SK-N-MC (cell line): ENCODE data around the gene ARHGAP22.

Experiments used
- DNase-seq: peaks from one replicate; pipeline ENCODE4 v3.0.0-alpha.2; 2011; ENCODE audit warnings: low read depth, low spot score
- H3K27ac ChIP-seq: fragments of 200-600 bp; sonication (generic); 2 replicates; pipeline ENCODE4 v1.5.1; 2016; ENCODE audit warnings: mixed run types
- H3K36me3 ChIP-seq: fragments of 200-600 bp; sonication (generic); 2 replicates; pipeline ENCODE4 v1.6.1; 2017; ENCODE audit warnings: antibody characterized with exemption, low read length, mixed read lengths; ENCODE audit not compliant: insufficient read depth
- H3K4me3 ChIP-seq: fragments of 200-600 bp; sonication (generic); 2 replicates; pipeline ENCODE4 v1.5.1; 2016
- H3K9ac ChIP-seq: fragments of 200-600 bp; sonication (generic); 2 replicates; pipeline ENCODE4 v1.8.0; 2017; ENCODE audit warnings: mixed run types, mixed read lengths; ENCODE audit not compliant: insufficient read length
- H3K9me3 ChIP-seq: fragments of 200-600 bp; sonication (generic); 2 replicates; pipeline ENCODE4 v1.6.1; 2017; ENCODE audit warnings: low read depth, mild to moderate bottlenecking, antibody characterized with exemption, low read length, moderate library complexity, mixed read lengths
- EZH2 ChIP-seq: fragments of 200-600 bp; sonication (generic); IDR thresholded peaks from one replicate; pipeline ENCODE4 v1.6.1; 2017; ENCODE audit warnings: antibody characterized with exemption
- FOXP2 ChIP-seq: optimal IDR thresholded peaks from 2 replicates; pipeline ENCODE3; 2011; ENCODE audit warnings: mild to moderate bottlenecking, moderate library complexity; ENCODE audit not compliant: insufficient read depth; ENCODE audit errors: extremely low read length, control extremely low read depth
- POLR2AphosphoS5 ChIP-seq: IDR thresholded peaks from 2 replicates; pipeline ENCODE4 v1.6.1; 2012; ENCODE audit warnings: mild to moderate bottlenecking, low read depth, low read length, borderline replicate concordance

The ARHGAP22 gene

DNA sequence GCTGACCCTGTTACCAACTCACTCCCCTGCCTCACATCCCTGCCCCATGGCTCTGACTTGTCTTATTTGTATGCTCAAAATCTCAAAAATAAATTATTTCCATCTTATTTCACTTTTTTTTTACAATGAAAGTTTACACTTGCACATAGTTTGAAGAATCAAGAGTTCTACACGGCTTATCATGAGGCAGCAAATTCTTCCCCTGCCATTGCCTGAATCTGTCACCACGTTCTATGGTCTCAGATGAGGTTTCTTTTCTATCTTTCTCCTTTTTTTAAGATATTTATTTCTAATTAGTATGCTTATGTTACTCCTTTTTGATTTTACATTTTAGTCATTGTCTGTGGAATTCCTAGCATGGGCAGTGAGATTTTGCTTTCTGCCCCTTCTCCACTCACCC lies 28.4 kb downstream of the ARHGAP22 start:
- Histone ChIP-seq H3K4me3 (no peak overlapping the region), H3K27ac (no peak overlapping the region), H3K36me3 (no peaks in the 10 kb centered on the region), H3K9ac (no peak overlapping the region), H3K9me3 (no peaks in the 10 kb centered on the region)
- DNase-seq: no peak
- TF ChIP-seq FOXP2 (no peak), EZH2 (no peak), POLR2AphosphoS5 (no peak)

DNA sequence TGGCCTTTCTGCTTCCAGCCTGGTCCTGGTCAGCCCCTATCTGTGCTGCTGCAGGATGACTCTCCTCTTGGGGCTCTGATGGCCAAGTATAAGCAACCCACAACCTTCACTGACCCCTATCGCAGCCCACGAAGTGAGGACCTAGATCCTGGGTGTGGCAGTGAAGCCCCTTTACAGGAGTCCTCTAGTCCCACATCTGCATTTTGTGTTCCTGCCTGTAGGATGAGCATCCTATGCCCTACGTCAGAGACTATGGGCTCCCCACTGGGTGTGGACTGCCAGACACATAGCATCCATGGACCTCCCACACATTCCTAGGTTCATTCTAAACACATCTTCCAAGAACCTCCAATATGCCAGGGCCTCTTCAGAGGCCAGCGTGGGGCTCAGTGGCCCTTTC lies 29.0 kb downstream of the ARHGAP22 start:
- no peak for DNase-seq
- Histone ChIP-seq H3K4me3 (no peak overlapping the region), H3K36me3 (no peaks in the 10 kb centered on the region), H3K9ac (no peak overlapping the region), H3K27ac (no peak overlapping the region), H3K9me3 (no peaks in the 10 kb centered on the region)
- no peak for TF ChIP-seq FOXP2
- no peak for TF ChIP-seq POLR2AphosphoS5
- TF ChIP-seq EZH2: no peak

DNA sequence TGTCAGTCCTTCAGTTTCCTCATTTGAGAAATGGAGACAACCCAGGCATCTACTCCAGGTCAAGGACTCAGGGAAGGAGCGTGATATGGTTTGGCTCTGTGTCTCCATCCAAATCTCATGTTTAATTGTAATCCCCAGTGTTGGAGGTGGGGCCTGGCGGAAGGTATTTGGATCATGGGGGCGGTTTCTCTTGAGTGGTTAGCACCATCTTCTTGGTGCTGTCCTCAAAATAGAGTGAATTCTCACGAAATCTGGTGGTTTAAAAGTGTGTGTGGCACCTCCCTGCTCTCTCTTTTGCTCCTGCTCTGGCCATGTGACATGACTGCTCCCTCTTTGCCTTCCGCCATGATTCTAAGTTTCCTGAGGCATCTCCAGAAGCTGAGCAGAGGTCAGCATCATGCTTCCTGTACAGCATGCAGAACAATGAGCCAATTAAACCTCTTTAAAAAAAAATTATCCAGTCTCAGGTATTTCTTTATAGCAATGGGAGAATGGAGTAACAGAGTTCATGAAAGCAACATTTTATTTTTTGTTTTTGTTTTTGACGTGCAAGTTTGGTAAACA lies 30.0 kb downstream of the ARHGAP22 start:
- H3K36me3 ChIP-seq: no peaks in the 10 kb centered on the region
- TF ChIP-seq FOXP2: no peak
- no peak for TF ChIP-seq EZH2
- no peak for TF ChIP-seq POLR2AphosphoS5
- no peak overlapping the region for H3K27ac ChIP-seq
- H3K4me3 ChIP-seq: no peak overlapping the region
- no peaks in the 10 kb centered on the region for H3K9me3 ChIP-seq
- no peak overlapping the region for H3K9ac ChIP-seq
- no peak for DNase-seq

DNA sequence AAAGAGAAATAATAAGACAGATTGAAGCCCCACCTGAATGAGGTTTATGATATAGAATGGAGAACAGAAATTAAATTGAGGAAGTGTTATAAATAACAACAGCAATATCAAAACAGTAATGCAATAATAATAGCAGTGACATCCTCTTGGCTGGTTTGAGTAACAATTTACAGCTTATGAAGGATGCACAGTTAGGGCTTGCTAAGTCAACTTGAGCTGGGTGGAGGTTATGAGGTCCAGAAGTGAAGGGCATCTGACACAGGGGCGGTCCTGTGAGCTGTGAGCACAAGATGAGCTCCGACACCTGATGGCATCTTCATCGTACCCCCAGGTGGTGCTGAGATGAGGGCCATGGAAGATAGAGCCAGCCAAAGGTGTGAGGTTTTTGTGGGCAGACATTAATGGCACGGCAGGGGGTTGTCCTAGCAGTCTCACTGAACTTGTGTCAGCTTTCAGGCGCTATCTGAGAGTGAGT lies 30.5 kb downstream of the ARHGAP22 start:
- TF ChIP-seq FOXP2 (no peak), POLR2AphosphoS5 (no peak), EZH2 (no peak)
- Histone ChIP-seq H3K4me3 (no peak overlapping the region), H3K9me3 (no peaks in the 10 kb centered on the region), H3K27ac (no peak overlapping the region), H3K9ac (no peak overlapping the region), H3K36me3 (no peaks in the 10 kb centered on the region)
- no peak for DNase-seq

DNA sequence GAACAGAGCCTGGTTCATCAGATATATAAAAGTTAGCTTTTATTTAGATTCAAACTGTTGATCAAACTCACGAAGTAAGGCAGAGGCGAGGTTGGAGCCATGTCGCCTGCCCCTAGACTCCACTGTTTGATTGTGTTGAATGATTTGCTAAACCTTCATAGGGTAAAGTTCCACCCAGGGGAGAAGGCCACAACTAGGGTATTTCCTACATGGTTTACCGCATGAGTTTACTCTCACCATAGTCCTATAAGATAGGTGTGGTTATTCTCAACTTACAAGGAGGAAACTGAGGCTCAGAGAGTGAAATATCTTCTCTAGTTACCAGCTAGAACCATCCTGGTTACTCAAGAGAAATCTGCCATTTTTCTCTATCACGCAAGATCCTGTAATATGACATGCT lies 31.8 kb downstream of the ARHGAP22 start:
- no peaks in the 10 kb centered on the region for H3K9me3 ChIP-seq
- TF ChIP-seq FOXP2 (no peak), EZH2 (no peak), POLR2AphosphoS5 (no peak)
- H3K36me3 ChIP-seq: no peaks in the 10 kb centered on the region
- DNase-seq: no peak
- no peak overlapping the region for H3K4me3 ChIP-seq
- no peak overlapping the region for H3K9ac ChIP-seq
- no peak overlapping the region for H3K27ac ChIP-seq

DNA sequence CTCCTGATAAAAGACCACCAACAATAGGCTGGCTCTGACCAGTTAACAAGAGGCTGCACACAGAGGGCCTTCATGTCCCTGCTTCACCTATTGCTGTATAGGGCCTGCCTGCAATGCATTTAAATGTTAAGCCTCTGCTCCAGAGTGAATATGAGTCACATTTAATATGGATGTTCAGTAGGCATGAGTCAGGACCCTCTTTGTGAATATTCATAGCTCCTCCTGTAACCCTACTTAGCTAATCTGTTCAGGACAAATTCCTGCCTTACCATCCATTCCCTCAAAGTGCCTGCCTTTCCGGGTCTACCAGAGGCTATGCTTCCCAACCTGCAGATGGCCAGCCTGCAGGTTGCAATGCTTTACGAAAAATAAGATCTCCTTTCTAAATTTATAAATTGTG lies 32.5 kb downstream of the ARHGAP22 start:
- no peak for DNase-seq
- TF ChIP-seq EZH2 (no peak), POLR2AphosphoS5 (no peak), FOXP2 (no peak)
- Histone ChIP-seq H3K27ac (no peak overlapping the region), H3K4me3 (no peak overlapping the region), H3K9ac (no peak overlapping the region), H3K36me3 (no peaks in the 10 kb centered on the region), H3K9me3 (no peaks in the 10 kb centered on the region)

DNA sequence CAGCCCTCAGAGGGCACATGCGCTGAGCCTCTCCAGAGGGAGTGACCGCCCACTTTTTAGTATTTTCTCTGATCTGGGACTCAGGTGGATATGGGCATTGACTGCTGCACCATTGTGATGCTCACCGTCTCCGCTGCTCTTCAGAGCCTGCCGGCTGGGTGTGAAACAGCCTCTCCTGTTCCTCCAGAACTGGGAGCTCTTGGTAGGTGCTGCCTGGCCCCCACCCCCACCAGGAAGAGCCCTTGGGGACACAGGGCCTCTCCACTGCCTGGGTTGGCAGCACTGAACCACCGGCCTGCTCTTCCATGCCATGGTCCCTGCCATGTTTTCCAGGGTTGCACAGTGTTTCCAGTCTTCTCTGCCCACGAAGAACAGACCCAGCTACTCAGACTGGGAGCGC lies 36.3 kb downstream of the ARHGAP22 start:
- DNase-seq: no peak

DNA sequence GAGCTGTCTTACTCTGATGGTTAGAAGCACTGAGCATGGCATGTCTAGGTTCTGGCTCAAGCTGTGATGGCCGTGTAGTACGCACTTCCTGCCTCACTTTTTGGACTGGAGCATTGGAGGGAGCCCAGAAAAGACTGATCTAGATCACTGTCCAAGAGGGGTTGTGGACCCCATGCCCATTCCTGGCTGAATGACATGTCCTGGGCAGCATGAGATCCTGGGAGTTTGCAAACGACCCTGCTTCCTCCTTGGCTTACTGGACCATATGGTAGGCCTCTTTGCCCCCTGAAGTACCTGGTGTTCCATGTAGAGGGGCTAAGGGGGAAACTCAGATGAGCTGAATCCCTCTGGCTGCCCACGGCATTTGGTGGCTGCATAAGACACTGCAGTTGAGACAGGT lies 36.7 kb downstream of the ARHGAP22 start:
- H3K4me3 ChIP-seq: no peak overlapping the region
- no peak for TF ChIP-seq EZH2
- no peak for TF ChIP-seq POLR2AphosphoS5
- TF ChIP-seq FOXP2: no peak
- no peak overlapping the region for H3K27ac ChIP-seq
- no peaks in the 10 kb centered on the region for H3K9me3 ChIP-seq
- H3K36me3 ChIP-seq: no peaks in the 10 kb centered on the region
- DNase-seq: no peak
- H3K9ac ChIP-seq: no peak overlapping the region

More for the DNA sequence above, 36.3 kb downstream of the ARHGAP22 start:
- H3K9me3 ChIP-seq: no peaks in the 10 kb centered on the region
- H3K27ac ChIP-seq: no peak overlapping the region
- TF ChIP-seq EZH2 (no peak), FOXP2 (no peak), POLR2AphosphoS5 (no peak)
- H3K4me3 ChIP-seq: no peak overlapping the region
- H3K36me3 ChIP-seq: no peaks in the 10 kb centered on the region
- no peak overlapping the region for H3K9ac ChIP-seq

DNA sequence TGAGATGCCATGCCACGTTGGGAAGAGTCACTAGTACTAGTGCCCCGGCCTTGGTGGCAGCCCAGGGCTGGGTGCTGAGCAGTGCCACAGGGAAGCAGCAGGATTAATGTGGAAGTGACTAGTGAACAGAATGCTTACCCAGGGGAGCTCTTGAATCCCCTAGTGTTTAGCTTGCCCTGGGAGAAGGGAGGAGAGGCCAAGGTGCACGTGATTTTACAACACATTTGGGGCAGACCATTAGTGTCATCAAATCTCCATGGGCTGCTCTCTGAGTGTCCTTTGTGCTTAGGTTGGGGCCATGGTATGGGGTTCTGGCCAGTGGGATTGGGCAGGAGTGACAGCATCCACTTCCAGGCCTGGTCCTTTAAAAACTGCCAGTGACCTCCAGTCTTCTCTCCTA lies 37.5 kb downstream of the ARHGAP22 start:
- TF ChIP-seq EZH2 (no peak), FOXP2 (no peak), POLR2AphosphoS5 (no peak)
- no peaks in the 10 kb centered on the region for H3K9me3 ChIP-seq
- H3K36me3 ChIP-seq: no peaks in the 10 kb centered on the region
- DNase-seq: no peak
- H3K4me3 ChIP-seq: no peak overlapping the region
- no peak overlapping the region for H3K27ac ChIP-seq
- H3K9ac ChIP-seq: no peak overlapping the region
